HFFc6 (cell line): ENCODE measurements around the gene MTHFS. TPM values are rescaled to one million over a fixed set of nuclear protein-coding genes. Genes with fewer than 3 reads are reported as not detected.
"Not testable (repeated sequence)": the region's sequence is repeated elsewhere in the genome, so short reads cannot be mapped to it uniquely, and the experiment has no call there.

Experiments
- DNase-seq: peaks from one replicate; pipeline ENCODE4 v3.0.0-alpha.2; 2018
- H3K27ac Mint-ChIP-seq: 2 replicates; pipeline ENCODE4 v1.8.0; 2020; ENCODE audit warnings: mild to moderate bottlenecking, mixed read lengths
- H3K27me3 Mint-ChIP-seq: 2 replicates; pipeline ENCODE4 v1.8.0; 2021; ENCODE audit warnings: mild to moderate bottlenecking, moderate library complexity, mixed read lengths; ENCODE audit not compliant: insufficient read depth
- H3K36me3 Mint-ChIP-seq: 2 replicates; pipeline ENCODE4 v1.8.0; 2021; ENCODE audit warnings: low read depth, mixed read lengths
- H3K4me1 Mint-ChIP-seq: 2 replicates; pipeline ENCODE4 v1.8.0; 2020; ENCODE audit warnings: low read depth, mixed read lengths
- H3K4me3 Mint-ChIP-seq: 2 replicates; pipeline ENCODE4 v1.8.0; 2020; ENCODE audit warnings: mild to moderate bottlenecking, moderate library complexity, mixed read lengths
- H3K9me3 Mint-ChIP-seq: 2 replicates; pipeline ENCODE4 v1.8.0; 2020; ENCODE audit warnings: mild to moderate bottlenecking, mixed read lengths
- total RNA-seq, 6 experiments: library from RNA; stranded (reverse); fragmentation: NEBNext Ultra II Directional; extraction: Animal tissue kit (Norgen Biotek cat#: 25700); gene quantifications; 2 replicates in 1 of 6; 3 replicates in 5 of 6; pipeline ENCODE4 v1.2.3, GENCODE V29; 2021
- TF ChIP-seq, protein P1 (sequence below): fragments of 200-600 bp; sonication (generic); IDR thresholded peaks from 2 replicates; pipeline ENCODE4 v1.5.0; 2021; ENCODE audit warnings: antibody characterized with exemption, mild to moderate bottlenecking

The MTHFS gene
- total RNA-seq, 6 experiments from 2014 or later, result 18.5 to 23.0 (median 21.1) TPM

DNA sequence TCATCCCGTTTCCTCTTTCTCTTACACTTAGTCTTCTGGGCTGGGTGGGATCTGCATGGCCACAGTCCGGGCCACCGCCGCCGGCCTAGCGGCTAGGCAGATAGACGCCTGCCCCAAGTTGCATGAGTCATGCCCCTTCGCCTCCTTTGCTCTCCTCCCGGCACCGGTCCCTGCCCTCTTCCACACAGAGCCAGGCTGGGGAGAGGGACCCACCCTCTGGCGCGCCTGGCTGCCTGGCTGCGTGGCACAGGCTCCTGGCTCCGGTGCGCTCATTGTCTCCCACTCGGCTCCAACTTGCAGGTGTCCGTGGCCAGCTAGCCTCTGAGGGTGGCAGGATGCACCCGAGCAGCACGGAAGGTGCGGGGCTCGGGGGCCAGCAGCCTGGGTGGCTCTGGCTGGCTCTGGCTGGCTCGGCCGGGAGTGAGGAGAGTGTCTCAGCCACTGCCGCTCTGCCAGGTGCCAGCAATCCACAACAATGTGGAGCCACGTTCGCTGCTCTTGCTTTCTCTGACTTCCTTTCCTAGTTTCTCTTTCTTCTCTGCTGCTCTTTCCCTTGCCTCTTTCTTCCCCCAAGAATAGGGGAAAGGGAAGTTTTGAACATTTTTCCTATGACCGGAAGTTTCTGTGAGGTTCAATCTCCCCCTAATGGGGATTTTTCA is 22.4 kb upstream of the MTHFS start:
- peaks cover 2% of the 10 kb centered on the region; the same call in 1 of the 2 replicates for H3K27me3 Mint-ChIP-seq
- peak overlapping the region; percentile 12; the same call in 1 of the 2 replicates for H3K27ac Mint-ChIP-seq
- peaks cover 82% of the 10 kb centered on the region for H3K36me3 Mint-ChIP-seq

DNA sequence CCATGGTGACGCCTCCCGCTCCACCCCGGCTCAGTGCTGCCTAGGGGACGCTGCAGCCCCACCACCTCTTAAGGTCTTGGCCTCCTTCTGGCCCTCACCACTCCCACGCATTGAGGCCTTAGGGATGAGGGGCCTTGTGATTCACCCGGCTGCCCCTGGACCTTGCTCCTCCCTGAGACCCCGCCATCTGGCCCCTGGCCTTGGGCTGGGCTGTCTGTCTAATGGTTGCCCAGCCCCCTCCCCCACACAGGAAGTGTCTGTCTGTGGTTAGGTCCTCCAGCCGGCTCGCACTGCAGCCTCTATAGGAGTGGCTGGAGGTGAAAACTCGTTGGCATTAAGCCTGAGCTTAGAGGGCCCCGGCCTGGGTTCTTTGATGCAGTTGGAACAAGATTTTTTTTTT is 21.5 kb upstream of the MTHFS start:
- Mint-ChIP-seq H3K4me3 (no peak overlapping the region), H3K36me3 (peaks cover 86% of the 10 kb centered on the region), H3K27ac (no peak overlapping the region), H3K27me3 (peaks cover 2% of the 10 kb centered on the region; the same call in 1 of the 2 replicates), H3K9me3 (peaks cover 78% of the 10 kb centered on the region), H3K4me1 (peaks cover 11% of the 10 kb centered on the region)
- TF ChIP-seq, protein P1, sequence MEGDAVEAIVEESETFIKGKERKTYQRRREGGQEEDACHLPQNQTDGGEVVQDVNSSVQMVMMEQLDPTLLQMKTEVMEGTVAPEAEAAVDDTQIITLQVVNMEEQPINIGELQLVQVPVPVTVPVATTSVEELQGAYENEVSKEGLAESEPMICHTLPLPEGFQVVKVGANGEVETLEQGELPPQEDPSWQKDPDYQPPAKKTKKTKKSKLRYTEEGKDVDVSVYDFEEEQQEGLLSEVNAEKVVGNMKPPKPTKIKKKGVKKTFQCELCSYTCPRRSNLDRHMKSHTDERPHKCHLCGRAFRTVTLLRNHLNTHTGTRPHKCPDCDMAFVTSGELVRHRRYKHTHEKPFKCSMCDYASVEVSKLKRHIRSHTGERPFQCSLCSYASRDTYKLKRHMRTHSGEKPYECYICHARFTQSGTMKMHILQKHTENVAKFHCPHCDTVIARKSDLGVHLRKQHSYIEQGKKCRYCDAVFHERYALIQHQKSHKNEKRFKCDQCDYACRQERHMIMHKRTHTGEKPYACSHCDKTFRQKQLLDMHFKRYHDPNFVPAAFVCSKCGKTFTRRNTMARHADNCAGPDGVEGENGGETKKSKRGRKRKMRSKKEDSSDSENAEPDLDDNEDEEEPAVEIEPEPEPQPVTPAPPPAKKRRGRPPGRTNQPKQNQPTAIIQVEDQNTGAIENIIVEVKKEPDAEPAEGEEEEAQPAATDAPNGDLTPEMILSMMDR, result no peak
- no peak for DNase-seq

More for the DNA sequence above, 22.4 kb upstream of the MTHFS start:
- no peak for DNase-seq
- Mint-ChIP-seq H3K4me1 (peaks cover 16% of the 10 kb centered on the region), H3K9me3 (peaks cover 82% of the 10 kb centered on the region), H3K4me3 (no peak overlapping the region)
- TF ChIP-seq, protein P1, result no peak

DNA sequence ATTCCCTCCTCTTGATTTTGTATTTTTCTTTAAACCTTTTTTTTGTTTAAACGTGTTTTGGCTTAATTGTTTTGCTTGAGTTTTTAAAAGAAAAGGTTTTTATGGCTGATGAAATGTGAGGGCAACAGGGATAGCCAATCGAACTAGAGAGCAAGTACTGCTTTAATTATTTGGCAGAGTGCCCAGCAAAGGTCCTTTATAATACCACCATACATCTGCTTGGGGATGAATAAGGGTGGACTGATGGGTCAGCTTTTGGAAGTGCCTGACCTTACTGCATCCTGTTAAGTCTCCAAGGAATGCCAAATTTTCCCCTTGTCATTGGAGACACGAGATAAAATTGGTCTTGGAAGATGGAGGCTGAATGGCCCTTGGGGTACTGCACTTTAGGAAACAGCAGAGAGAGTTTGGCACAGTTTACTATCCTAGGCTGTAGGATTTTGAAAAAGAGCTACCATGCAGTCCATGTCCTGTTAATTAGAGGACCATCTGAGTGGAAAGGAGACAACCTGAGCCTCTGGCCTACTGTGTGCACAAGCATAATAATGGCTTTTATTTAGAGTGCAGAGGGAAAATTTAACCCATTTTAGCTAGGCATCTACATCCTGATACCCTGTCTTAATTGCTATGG is 19.8 kb upstream of the MTHFS start:
- Mint-ChIP-seq H3K4me1 (no peaks in the 10 kb centered on the region; the same call in 1 of the 2 replicates), H3K36me3 (peaks cover 91% of the 10 kb centered on the region), H3K4me3 (no peak overlapping the region), H3K9me3 (peaks cover 74% of the 10 kb centered on the region), H3K27me3 (no peaks in the 10 kb centered on the region; the same call in 1 of the 2 replicates), H3K27ac (no peak overlapping the region)
- DNase-seq, result no peak
- TF ChIP-seq, protein P1, result no peak

DNA sequence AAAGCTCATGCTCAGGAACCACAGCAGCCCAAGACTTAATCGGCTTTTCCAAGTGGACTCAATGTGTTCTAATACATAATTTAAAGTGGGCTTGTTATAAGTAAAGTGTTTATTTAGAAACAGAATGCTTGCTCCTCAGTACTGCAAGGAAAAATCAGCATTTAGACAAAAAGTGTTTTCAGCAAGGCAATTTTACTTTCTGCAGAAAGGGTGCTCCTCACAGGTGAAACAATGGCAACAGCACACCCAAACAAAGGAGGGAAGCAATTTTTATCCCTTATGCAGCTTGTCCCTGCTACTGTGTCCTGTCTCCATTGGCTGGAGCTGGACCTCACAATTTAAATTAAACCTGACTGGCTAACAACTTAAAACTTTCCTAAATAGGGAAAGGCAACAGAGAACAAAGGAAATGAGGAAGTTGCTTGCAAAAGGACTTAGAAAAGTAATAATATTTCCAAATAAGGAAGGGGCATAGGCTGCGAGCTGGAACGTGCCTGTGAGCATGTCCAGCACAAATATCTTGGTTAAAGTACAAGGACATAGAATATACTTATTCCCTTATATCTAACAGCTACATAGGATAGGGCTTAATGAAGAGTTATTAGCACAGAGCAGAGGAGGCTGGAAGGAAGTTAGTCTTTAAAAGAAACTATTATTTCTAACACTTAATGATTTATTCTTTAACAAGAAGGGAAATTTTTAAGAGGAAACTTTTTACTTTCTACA is 19.1 kb upstream of the MTHFS start:
- not testable (repeated sequence) for H3K4me3 Mint-ChIP-seq

DNA sequence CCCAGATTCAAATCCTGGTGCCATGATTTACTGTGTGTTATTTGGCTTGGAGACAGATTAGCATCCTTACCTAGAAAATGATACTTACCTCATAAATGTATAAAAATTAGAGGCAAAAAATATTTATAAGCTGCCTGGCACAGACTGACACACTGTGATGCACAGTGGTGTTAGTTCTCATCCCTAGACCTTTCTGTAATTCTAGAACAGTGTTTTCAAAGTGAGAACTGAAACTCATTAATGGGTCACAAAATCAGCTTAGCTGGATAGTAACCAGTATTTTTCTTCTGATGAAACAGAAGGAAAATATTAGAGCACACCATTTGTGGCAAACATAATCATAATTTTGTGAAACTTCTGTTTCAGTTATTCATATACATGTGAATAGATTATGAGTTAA is 17.9 kb upstream of the MTHFS start:
- H3K27ac Mint-ChIP-seq, result no peak overlapping the region
- no peak for DNase-seq
- peaks cover 62% of the 10 kb centered on the region for H3K9me3 Mint-ChIP-seq
- TF ChIP-seq, protein P1, result no peak
- H3K4me1 Mint-ChIP-seq, result no peaks in the 10 kb centered on the region
- H3K4me3 Mint-ChIP-seq, result no peak overlapping the region
- H3K36me3 Mint-ChIP-seq, result peaks cover 85% of the 10 kb centered on the region
- H3K27me3 Mint-ChIP-seq, result no peaks in the 10 kb centered on the region; the same call in 1 of the 2 replicates

More for the DNA sequence above, 19.1 kb upstream of the MTHFS start:
- H3K27ac Mint-ChIP-seq, H3K27me3 Mint-ChIP-seq, DNase-seq, H3K4me1 Mint-ChIP-seq: not testable (repeated sequence)
- Mint-ChIP-seq H3K36me3 (peaks cover 85% of the 10 kb centered on the region), H3K9me3 (peaks cover 67% of the 10 kb centered on the region)

DNA sequence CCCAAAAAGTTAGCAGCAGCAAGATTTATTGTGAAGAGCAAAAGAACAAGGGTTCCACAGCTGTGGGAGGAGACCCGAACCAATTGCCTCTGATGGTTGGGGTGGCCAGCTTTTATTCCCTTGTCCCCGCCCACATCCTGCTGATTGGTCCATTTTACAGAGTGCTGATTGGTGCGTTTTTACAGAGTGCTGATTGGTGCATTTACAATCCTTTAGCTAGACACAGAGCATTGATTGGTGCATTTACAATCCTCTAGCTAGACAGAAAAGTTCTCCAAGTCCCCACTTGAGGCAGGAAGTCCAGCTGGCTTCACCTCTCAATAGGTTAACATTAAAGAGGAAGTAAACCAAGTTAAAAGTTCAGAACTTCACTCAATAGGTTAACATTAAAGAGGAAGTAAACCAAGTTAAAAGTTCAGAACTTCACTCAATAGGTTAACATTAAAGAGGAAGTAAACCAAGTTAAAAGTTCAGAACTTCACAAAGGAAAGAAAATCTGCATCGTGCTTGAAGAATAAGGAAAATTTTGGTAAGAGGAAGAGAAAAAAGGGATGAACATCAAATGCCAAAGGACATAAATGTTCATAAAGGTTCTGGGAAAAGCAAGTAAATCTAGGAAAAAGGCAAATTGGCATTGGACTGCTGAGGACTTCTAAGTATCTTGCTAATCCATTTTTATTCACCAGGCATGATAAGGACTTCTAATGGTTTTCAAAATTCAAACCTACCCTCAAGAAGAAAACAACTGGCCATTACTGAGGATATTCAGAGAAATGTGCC is 12.9 kb upstream of the MTHFS start:
- H3K27me3 Mint-ChIP-seq, DNase-seq, H3K4me3 Mint-ChIP-seq, H3K4me1 Mint-ChIP-seq, H3K27ac Mint-ChIP-seq: not testable (repeated sequence)
- peaks cover 20% of the 10 kb centered on the region for H3K9me3 Mint-ChIP-seq
- H3K36me3 Mint-ChIP-seq, result peaks cover 49% of the 10 kb centered on the region
